Caco-2 (cell line): Measurements from ENCODE around the gene CAMSAP3. TPM values are rescaled to one million over a fixed set of nuclear protein-coding genes. Genes with fewer than 3 reads are reported as not detected.

ENCODE experiments used
- BruUV-seq: library from RNA; stranded (reverse); fragments of 400-500 nt; replicated peaks from 2 replicates; lab custom pipeline; 2021; lab: Mats Ljungman, UMichigan
- CTCF ChIA-PET: fragments of 300-600 bp; sonication (Branson Sonifier 250); formaldehyde crosslinking; loops from one replicate; lab custom pipeline; 2022; ENCODE audit warnings: antibody characterized with exemption; lab: Charles Lee
- POLR2A ChIA-PET: fragments of 300-600 bp; sonication (Branson Sonifier 250); formaldehyde crosslinking; loops from one replicate; lab custom pipeline; 2022; ENCODE audit warnings: antibody characterized with exemption; lab: Charles Lee
- DNase-seq, 2 experiments: peaks; one replicate each; pipeline versions ENCODE4 v3.0.0 to v3.0.0-alpha.2; 2020 to 2022
- H3K27me3 ChIP-seq: replicated peaks from 2 replicates; pipeline ENCODE4 v1.6.0; 2011; ENCODE audit warnings: low read length; ENCODE audit not compliant: control insufficient read depth, insufficient read depth
- H3K36me3 ChIP-seq: 2 replicates; pipeline ENCODE4 v1.5.1; 2011; ENCODE audit warnings: low read length; ENCODE audit not compliant: control insufficient read depth, insufficient read depth
- H3K4me1 ChIP-seq: fragments of 250-450 bp; sonication (Bioruptor Pico); 2 replicates; pipeline ENCODE4 v1.5.1; 2020; ENCODE audit warnings: mild to moderate bottlenecking
- H3K4me3 ChIP-seq: 2 replicates; pipeline ENCODE4 v1.5.1; 2011; ENCODE audit warnings: low read depth, mild to moderate bottlenecking, control low read depth, low read length
- H3K9me3 ChIP-seq: fragments of 250-450 bp; sonication (Bioruptor Pico); 2 replicates; pipeline ENCODE4 v1.5.1; 2020; ENCODE audit warnings: mild to moderate bottlenecking, moderate library complexity
- H3K27ac Mint-ChIP-seq: one replicate; pipeline ENCODE4 v1.8.0; 2022; ENCODE audit warnings: mixed read lengths; ENCODE audit not compliant: unreplicated experiment
- H3K27me3 Mint-ChIP-seq: one replicate; pipeline ENCODE4 v1.8.0; 2022; ENCODE audit warnings: mixed read lengths; ENCODE audit not compliant: insufficient read depth, unreplicated experiment
- H3K36me3 Mint-ChIP-seq: one replicate; pipeline ENCODE4 v1.8.0; 2022; ENCODE audit warnings: mild to moderate bottlenecking, mixed read lengths; ENCODE audit not compliant: insufficient read depth, unreplicated experiment
- H3K4me1 Mint-ChIP-seq: one replicate; pipeline ENCODE4 v1.8.0; 2022; ENCODE audit warnings: low read depth, mixed read lengths; ENCODE audit not compliant: unreplicated experiment
- H3K4me3 Mint-ChIP-seq: one replicate; pipeline ENCODE4 v1.8.0; 2022; ENCODE audit warnings: mild to moderate bottlenecking, moderate library complexity, mixed read lengths; ENCODE audit not compliant: unreplicated experiment
- H3K9me3 Mint-ChIP-seq: one replicate; pipeline ENCODE4 v1.8.0; 2022; ENCODE audit warnings: mixed read lengths; ENCODE audit not compliant: unreplicated experiment
- CTCF ChIP-seq, 2 experiments: fragments of 200-600 bp in 1 of 2; IDR thresholded peaks; 1 replicate in 1 of 2; 2 replicates in 1 of 2; pipeline versions ENCODE4 v1.5.1 to v1.8.0; 2011 to 2022; ENCODE audit warnings: antibody characterized with exemption in 1 of 2, control low read depth in 1 of 2, inconsistent platforms in 1 of 2, low read depth in 1 of 2, low read length in 1 of 2, mild to moderate bottlenecking in 1 of 2, moderate library complexity in 1 of 2; ENCODE audit not compliant: insufficient read depth in 1 of 2, severe bottlenecking in 1 of 2, unreplicated experiment in 1 of 2
- intact Hi-C: fragments of 100-400 bp; cut with micrococcal nuclease; formaldehyde crosslinking; loops from one replicate; pipeline ENCODE4 v1.10.0; 2022; ENCODE audit not compliant: unreplicated experiment
- total RNA-seq: library from RNA; stranded (reverse); gene quantifications from 2 replicates; pipeline ENCODE4 v1.2.3, GENCODE V29; 2022

CAMSAP3 gene
- total RNA-seq, 1 experiment from 2014 or later, result 60.5 TPM

GRCh38 chr19:7547159-7547558, 48.5 kb upstream of the CAMSAP3 start:
- Histone ChIP-seq H3K27me3 (no peaks in the 10 kb centered on the region), H3K4me1 (no peaks in the 10 kb centered on the region), H3K4me3 (no peak overlapping the region), H3K36me3 (no peaks in the 10 kb centered on the region), H3K9me3 (no peaks in the 10 kb centered on the region)
- Mint-ChIP-seq H3K4me1 (no peaks in the 10 kb centered on the region), H3K4me3 (no peak overlapping the region), H3K36me3 (peaks cover 9% of the 10 kb centered on the region), H3K9me3 (no peaks in the 10 kb centered on the region), H3K27ac (no peak overlapping the region), H3K27me3 (no peaks in the 10 kb centered on the region)
- TF ChIP-seq CTCF (IDR thresholded peaks at IDR 0.05; ENCODE audit: insufficient read depth in 1 of 2, low read depth in 1 of 2, low read length in 1 of 2, severe bottlenecking in 1 of 2, unreplicated experiment in 1 of 2), result no peak
- intact Hi-C loops, result no loop called here
- DNase-seq, result no peak
- CTCF ChIA-PET, result no interaction called here
- BruUV-seq, result no TSS peak
- POLR2A ChIA-PET, result no interaction called here

GRCh38 chr19:7549429-7550148, 46.1 kb upstream of the CAMSAP3 start:
- H3K36me3 ChIP-seq, result no peaks in the 10 kb centered on the region
- POLR2A ChIA-PET, result no interaction called here
- no peaks in the 10 kb centered on the region for H3K27me3 Mint-ChIP-seq
- no peaks in the 10 kb centered on the region for H3K9me3 ChIP-seq
- peaks cover 6% of the 10 kb centered on the region for H3K36me3 Mint-ChIP-seq
- H3K27ac Mint-ChIP-seq, result no peak overlapping the region
- BruUV-seq, result no TSS peak
- H3K4me3 ChIP-seq, result no peak overlapping the region
- CTCF ChIA-PET, result no interaction called here
- no peak for DNase-seq
- H3K4me1 Mint-ChIP-seq, result no peaks in the 10 kb centered on the region
- intact Hi-C loops, result no loop called here
- H3K4me1 ChIP-seq, result no peaks in the 10 kb centered on the region
- no peak overlapping the region for H3K4me3 Mint-ChIP-seq
- TF ChIP-seq CTCF (IDR thresholded peaks at IDR 0.05; ENCODE audit: insufficient read depth in 1 of 2, low read depth in 1 of 2, low read length in 1 of 2, severe bottlenecking in 1 of 2, unreplicated experiment in 1 of 2), result no peak
- no peaks in the 10 kb centered on the region for H3K27me3 ChIP-seq
- no peaks in the 10 kb centered on the region for H3K9me3 Mint-ChIP-seq

GRCh38 chr19:7550169-7550770, 45.4 kb upstream of the CAMSAP3 start:
- TF ChIP-seq CTCF (IDR thresholded peaks at IDR 0.05; ENCODE audit: insufficient read depth in 1 of 2, low read depth in 1 of 2, low read length in 1 of 2, severe bottlenecking in 1 of 2, unreplicated experiment in 1 of 2), result no peak
- H3K4me1 Mint-ChIP-seq, result no peaks in the 10 kb centered on the region
- no peaks in the 10 kb centered on the region for H3K9me3 Mint-ChIP-seq
- no peak overlapping the region for H3K4me3 Mint-ChIP-seq
- H3K27me3 Mint-ChIP-seq, result no peaks in the 10 kb centered on the region
- no peak for DNase-seq
- H3K27me3 ChIP-seq, result no peaks in the 10 kb centered on the region
- no peak overlapping the region for H3K4me3 ChIP-seq
- CTCF ChIA-PET, result no interaction called here
- intact Hi-C loops, result no loop called here
- POLR2A ChIA-PET, result no interaction called here
- H3K27ac Mint-ChIP-seq, result no peak overlapping the region
- no peaks in the 10 kb centered on the region for H3K9me3 ChIP-seq
- no peaks in the 10 kb centered on the region for H3K4me1 ChIP-seq
- peaks cover 6% of the 10 kb centered on the region for H3K36me3 Mint-ChIP-seq
- no peaks in the 10 kb centered on the region for H3K36me3 ChIP-seq
- BruUV-seq, result no TSS peak
